Neuronal stem cell (in vitro differentiated cells): ENCODE results near the gene SRXN1.

ENCODE experiments used
- DNase-seq: peaks from one replicate; pipeline ENCODE4 v3.0.0-alpha.2; 2013; ENCODE audit warnings: low spot score
- H2AFZ ChIP-seq: one replicate; pipeline ENCODE4 v1.6.1; 2013; ENCODE audit warnings: mild to moderate bottlenecking, low read length, inconsistent platforms
- H2AK5ac ChIP-seq: 2 replicates; pipeline ENCODE4 v1.6.1; 2013; ENCODE audit warnings: low read depth, mild to moderate bottlenecking, inconsistent platforms, low read length, moderate library complexity, mixed read lengths
- H2BK120ac ChIP-seq: 2 replicates; pipeline ENCODE4 v1.6.1; 2013; ENCODE audit warnings: low read depth, mild to moderate bottlenecking, inconsistent platforms, low read length, moderate library complexity, mixed read lengths
- H2BK12ac ChIP-seq: one replicate; pipeline ENCODE4 v1.6.1; 2013; ENCODE audit warnings: low read length, inconsistent platforms
- H2BK15ac ChIP-seq: 2 replicates; pipeline ENCODE4 v1.6.1; 2013; ENCODE audit warnings: mild to moderate bottlenecking, low read length, inconsistent platforms, mixed read lengths
- H2BK5ac ChIP-seq: one replicate; pipeline ENCODE4 v1.6.1; 2013; ENCODE audit warnings: inconsistent platforms, mild to moderate bottlenecking, low read length, moderate library complexity
- H3K14ac ChIP-seq: one replicate; pipeline ENCODE4 v1.6.1; 2013; ENCODE audit warnings: low read length, inconsistent platforms
- H3K18ac ChIP-seq: 2 replicates; pipeline ENCODE4 v1.6.1; 2013; ENCODE audit warnings: low read length, inconsistent platforms
- H3K23ac ChIP-seq: 2 replicates; pipeline ENCODE4 v1.6.1; 2013; ENCODE audit warnings: low read depth, mild to moderate bottlenecking, mixed read lengths, low read length, inconsistent platforms; ENCODE audit not compliant: poor library complexity
- H3K27ac ChIP-seq: replicated peaks from 3 replicates; pipeline ENCODE4 v1.5.1; 2013; ENCODE audit warnings: low read length, inconsistent platforms
- H3K27me3 ChIP-seq, 3 experiments: 2 replicates each; pipeline ENCODE4 v1.6.1; 2013; ENCODE audit warnings: low read length in 3 of 3, mild to moderate bottlenecking in 2 of 3, inconsistent platforms in 1 of 3, low read depth in 1 of 3, mixed read lengths in 1 of 3, moderate library complexity in 1 of 3; ENCODE audit not compliant: control insufficient read depth in 3 of 3, insufficient read depth in 3 of 3
- H3K36me3 ChIP-seq, 2 donors: replicated peaks in 1 of 2; 2 replicates each; pipeline ENCODE4 v1.6.1; 2013; ENCODE audit warnings: low read length in 2 of 2; ENCODE audit not compliant: control insufficient read depth in 2 of 2, insufficient read depth in 2 of 2
- H3K4ac ChIP-seq: 2 replicates; pipeline ENCODE4 v1.6.1; 2013; ENCODE audit warnings: inconsistent platforms, mild to moderate bottlenecking, low read length, moderate library complexity
- H3K4me1 ChIP-seq, 2 donors: 1 replicate in 1 of 2; 2 replicates in 1 of 2; pipeline ENCODE4 v1.6.1; 2013; ENCODE audit warnings: low read length in 2 of 2, low read depth in 1 of 2; ENCODE audit not compliant: control insufficient read depth in 2 of 2, insufficient read depth in 1 of 2
- H3K4me2 ChIP-seq: one replicate; pipeline ENCODE4 v1.6.1; 2013; ENCODE audit warnings: mild to moderate bottlenecking, low read length, inconsistent platforms; ENCODE audit not compliant: insufficient read depth, poor library complexity, severe bottlenecking
- H3K4me3 ChIP-seq, 2 donors: 2 replicates each; pipeline ENCODE4 v1.5.1; 2013; ENCODE audit warnings: low read length in 2 of 2, mild to moderate bottlenecking in 2 of 2, inconsistent platforms in 1 of 2, moderate library complexity in 1 of 2
- H3K79me1 ChIP-seq: one replicate; pipeline ENCODE4 v1.6.1; 2013; ENCODE audit warnings: low read depth, mild to moderate bottlenecking, inconsistent platforms, low read length, moderate library complexity
- H3K9ac ChIP-seq: one replicate; pipeline ENCODE4 v1.6.1; 2013; ENCODE audit warnings: mild to moderate bottlenecking, low read depth, low read length, inconsistent platforms; ENCODE audit not compliant: poor library complexity
- H3K9me3 ChIP-seq, 2 donors: replicated peaks in 1 of 2; 2 replicates each; pipeline versions ENCODE3 to v1.6.1; 2013; ENCODE audit warnings: low read length in 2 of 2, mild to moderate bottlenecking in 2 of 2, inconsistent platforms in 1 of 2, low read depth in 1 of 2, mixed read lengths in 1 of 2, moderate library complexity in 1 of 2; ENCODE audit not compliant: control insufficient read depth in 2 of 2, insufficient read depth in 1 of 2
- H4K8ac ChIP-seq: one replicate; pipeline ENCODE4 v1.6.1; 2013; ENCODE audit warnings: low read depth, mild to moderate bottlenecking, inconsistent platforms, low read length, moderate library complexity
- H4K91ac ChIP-seq: one replicate; pipeline ENCODE4 v1.6.1; 2013; ENCODE audit warnings: low read length, low read depth, mild to moderate bottlenecking, inconsistent platforms; ENCODE audit not compliant: poor library complexity
- WGBS, 2 donors: extraction: QIAGEN DNeasy Blood & Tissue Kit; methylation state at CpG; one replicate each; pipeline ENCODE4 v1.1.7; 2013; ENCODE audit warnings: missing lambda C conversion rate in 2 of 2, mixed read lengths in 1 of 2; ENCODE audit not compliant: insufficient read length in 2 of 2, insufficient replicate concordance in 1 of 2; ENCODE audit errors: extremely low coverage in 2 of 2; 5-methylcytosine and 5-hydroxymethylcytosine counted together

The SRXN1 gene

DNA sequence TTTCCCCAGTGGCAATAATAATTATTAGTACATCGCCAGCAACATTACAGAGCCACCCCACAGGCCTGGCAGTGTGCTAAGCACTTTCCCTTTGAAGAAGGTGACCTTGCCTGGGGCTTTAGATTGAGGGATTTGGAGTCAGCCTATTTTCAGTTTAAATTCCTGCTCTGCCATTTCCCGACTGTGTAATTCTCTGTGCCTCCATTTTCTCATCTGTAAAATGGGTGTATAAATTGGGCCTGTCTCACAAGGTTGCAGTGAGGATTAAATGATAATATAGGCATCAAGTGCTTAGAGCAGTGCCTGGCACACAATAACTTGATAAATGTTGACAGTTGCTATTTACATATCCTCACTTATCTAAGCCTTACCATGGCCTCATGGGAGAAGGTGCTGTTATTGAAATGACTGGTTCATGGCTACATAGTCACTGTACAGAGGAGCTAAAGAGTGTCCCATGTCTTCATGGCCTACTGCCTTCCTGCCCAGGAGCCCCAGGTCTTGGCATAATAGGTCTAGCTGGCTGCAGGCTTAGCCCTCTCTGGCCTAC, 27.7 kb upstream of the SRXN1 start:
- peaks cover 0 to 42% (median 14%) of the 10 kb centered on the region in 3 experiments for H3K27me3 ChIP-seq
- no peak overlapping the region for H2AFZ ChIP-seq
- DNase-seq, result no peak
- H3K9me3 ChIP-seq, result no peaks in the 10 kb centered on the region
- H2AK5ac ChIP-seq, result peak overlapping the region; percentile 54
- H2BK5ac ChIP-seq, result no peak overlapping the region
- no peak overlapping the region for H3K27ac ChIP-seq
- no peaks in the 10 kb centered on the region for H3K36me3 ChIP-seq
- no peak overlapping the region for H2BK12ac ChIP-seq
- peaks cover 12 to 13% of the 10 kb centered on the region in 2 donors for H3K4me1 ChIP-seq
- no peaks in the 10 kb centered on the region for H3K79me1 ChIP-seq
- H4K91ac ChIP-seq, result no peak overlapping the region
- no peak overlapping the region for H3K9ac ChIP-seq
- no peak overlapping the region for H3K4me2 ChIP-seq
- peak overlapping the region; percentile 70 for H3K23ac ChIP-seq
- H2BK120ac ChIP-seq, result no peak overlapping the region
- no peak overlapping the region for H4K8ac ChIP-seq
- no peak overlapping the region for H3K18ac ChIP-seq
- H3K4me3 ChIP-seq, result no peak overlapping the region
- no peak overlapping the region for H2BK15ac ChIP-seq
- H3K14ac ChIP-seq, result no peak overlapping the region
- H3K4ac ChIP-seq, result no peak overlapping the region
- no CpG with 5 or more reads among the region's 2 CpGs for WGBS, 2 donors

- H3K9ac ChIP-seq, result no peak overlapping the region
- no peak overlapping the region for H2AFZ ChIP-seq
- no peak overlapping the region for H2AK5ac ChIP-seq
- no peak overlapping the region for H2BK12ac ChIP-seq
- H3K36me3 ChIP-seq, result no peaks in the 10 kb centered on the region
- H3K4me1 ChIP-seq, result peaks cover 13 to 20% of the 10 kb centered on the region in 2 donors
- no peak overlapping the region for H2BK120ac ChIP-seq
- WGBS, 2 donors, result no CpG with 5 or more reads among the region's 5 CpGs
- no peak for DNase-seq
- H3K9me3 ChIP-seq, result no peaks in the 10 kb centered on the region
- H3K4me3 ChIP-seq, result no peak overlapping the region
- H3K4me2 ChIP-seq, result no peak overlapping the region
- H3K18ac ChIP-seq, result no peak overlapping the region
- H4K91ac ChIP-seq, result no peak overlapping the region
- H2BK15ac ChIP-seq, result no peak overlapping the region
- H3K27me3 ChIP-seq, result peaks cover 2 to 65% (median 36%) of the 10 kb centered on the region in 3 experiments
- H3K23ac ChIP-seq, result no peak overlapping the region
- no peak overlapping the region for H3K27ac ChIP-seq
- no peak overlapping the region for H3K14ac ChIP-seq
- H4K8ac ChIP-seq, result no peak overlapping the region
- H2BK5ac ChIP-seq, result no peak overlapping the region
- no peak overlapping the region for H3K4ac ChIP-seq
- no peaks in the 10 kb centered on the region for H3K79me1 ChIP-seq
Measured at GRCh38 chr20:677957-678356, 25.0 kb upstream of the SRXN1 start.

- no peak overlapping the region for H3K27ac ChIP-seq
- no peak overlapping the region for H3K4me2 ChIP-seq
Measured at GRCh38 chr20:676967-677366, 24.0 kb upstream of the SRXN1 start.

DNA sequence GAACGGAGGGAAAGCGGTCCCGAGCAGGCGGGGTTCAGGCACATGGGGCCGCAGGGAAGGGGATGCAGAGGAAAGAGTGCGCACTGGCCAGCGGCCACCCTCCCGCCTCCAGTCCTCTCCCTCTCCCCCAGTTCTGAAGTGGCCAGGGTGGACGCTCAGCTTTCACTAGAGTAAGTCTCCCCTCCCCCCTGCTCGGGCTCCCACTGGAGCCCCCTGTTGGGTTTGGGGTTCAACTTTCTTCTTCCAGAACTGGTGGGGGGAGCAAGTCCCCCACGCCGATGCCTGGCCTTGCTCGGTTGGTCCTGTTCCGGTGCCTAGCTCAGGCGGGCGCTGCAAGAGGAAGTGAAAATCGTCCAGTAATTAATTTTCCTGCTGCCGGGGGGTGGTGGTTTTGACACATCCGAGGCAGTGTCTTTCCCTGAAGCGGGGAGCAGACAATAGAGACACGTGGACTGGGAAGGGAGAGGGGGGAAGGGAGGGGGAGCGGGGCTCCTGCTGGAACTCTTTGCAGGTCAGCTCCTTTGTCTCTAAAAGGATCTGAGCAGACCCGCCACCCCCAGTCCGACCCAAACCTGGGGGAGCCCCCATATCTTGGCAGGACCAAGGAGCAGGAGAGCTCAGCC, 23.4 kb upstream of the SRXN1 start:
- Histone ChIP-seq H2AFZ (peak overlapping the region; percentile 85), H3K27ac (no peak overlapping the region), H2BK5ac (no peak overlapping the region), H4K91ac (peak overlapping the region; percentile 7), H3K18ac (peak overlapping the region; percentile 70), H2BK15ac (peak overlapping the region; percentile 31), H3K9me3 (no peaks in the 10 kb centered on the region), H3K4ac (no peak overlapping the region), H3K79me1 (no peaks in the 10 kb centered on the region), H3K9ac (peak overlapping the region; percentile 66), H3K4me2 (peak overlapping the region; percentile 67), H3K36me3 (no peaks in the 10 kb centered on the region), H3K4me1 (peaks cover 15 to 22% of the 10 kb centered on the region in 2 donors), H3K23ac (peak overlapping the region; percentile 20), H3K27me3 (peaks cover 2 to 76% (median 39%) of the 10 kb centered on the region in 3 experiments), H3K4me3 (peak overlapping the region in 1 of 2 donors; percentile 16), H2BK120ac (no peak overlapping the region), H2AK5ac (peak overlapping the region; percentile 61), H2BK12ac (no peak overlapping the region), H3K14ac (no peak overlapping the region), H4K8ac (no peak overlapping the region)
- WGBS, 2 donors, result no CpG with 5 or more reads among the region's 24 CpGs
- DNase-seq, result no peak

More at GRCh38 chr20:676967-677366, 24.0 kb upstream of the SRXN1 start:
- Histone ChIP-seq H4K8ac (no peak overlapping the region), H3K9ac (no peak overlapping the region), H3K79me1 (no peaks in the 10 kb centered on the region), H3K9me3 (no peaks in the 10 kb centered on the region), H2BK15ac (no peak overlapping the region), H3K14ac (no peak overlapping the region), H2AFZ (peak overlapping the region; percentile 85), H2AK5ac (no peak overlapping the region), H3K4me3 (no peak overlapping the region), H3K36me3 (no peaks in the 10 kb centered on the region), H3K18ac (peak overlapping the region; percentile 70), H3K4ac (no peak overlapping the region), H2BK120ac (no peak overlapping the region), H3K23ac (no peak overlapping the region), H3K4me1 (peaks cover 15 to 22% of the 10 kb centered on the region in 2 donors), H2BK5ac (no peak overlapping the region), H3K27me3 (peaks cover 2 to 73% (median 37%) of the 10 kb centered on the region in 3 experiments), H4K91ac (no peak overlapping the region), H2BK12ac (no peak overlapping the region)
- WGBS, 2 donors, result no CpG with 5 or more reads among the region's 3 CpGs
- no peak for DNase-seq
